K562 (cell line): Measurements from ENCODE around the gene CCDC116. TPM values are rescaled to one million over a fixed set of nuclear protein-coding genes. Genes with fewer than 3 reads are reported as not detected.
A peak's percentile ranks its signal among the peaks of the same experiment; 100 is the strongest.

Experiments used
- ATAC-seq: fragments of 200-7000 bp; cut with Tn5 transposase; 3 replicates; pipeline ENCODE4 v1.9.1; 2020; ENCODE audit warnings: moderate library complexity
- BruUV-seq: library from RNA; stranded (reverse); fragments of 400-500 nt; replicated peaks from 2 replicates; lab custom pipeline; 2021; lab: Mats Ljungman, UMichigan
- CTCF ChIA-PET: fragments of 300-600 bp; formaldehyde crosslinking; extraction: SDS; loops from one replicate; lab custom pipeline; 2021; ENCODE audit warnings: low intra/inter-chr PET ratio; lab: Yijun Ruan, JAX
- POLR2A ChIA-PET: fragments of 300-600, 350-650 bp; sonication (Branson Sonifier 250); formaldehyde crosslinking; extraction: SDS; loops from one replicate; lab custom pipeline; 2021; ENCODE audit warnings: antibody characterized with exemption, inconsistent platforms; lab: Yijun Ruan, JAX
- DNase-seq, 4 experiments: peaks; one replicate each; pipeline versions ENCODE4 v3.0.0 to v3.0.0-alpha.2; 2011 to 2018; ENCODE audit warnings: low spot score in 3 of 4, mixed read lengths in 3 of 4; ENCODE audit errors: extremely low read depth in 1 of 4
- FAIRE-seq: peaks from 2 replicates; lab custom pipeline; 2011; peaks lifted over from hg19 to GRCh38; lab: Jason Lieb, UNC
- H2AFZ ChIP-seq: 2 replicates; pipeline ENCODE4 v1.6.0; 2011; ENCODE audit warnings: low read depth, low read length, control low read depth, inconsistent platforms
- H3K27ac ChIP-seq: fragments of 200-600 bp; 3 replicates; pipeline ENCODE4 v1.8.0; 2011; ENCODE audit warnings: low read depth, mild to moderate bottlenecking, control low read depth, inconsistent platforms, low read length, moderate library complexity, mixed read lengths; ENCODE audit errors: extremely low read depth
- H3K27me3 ChIP-seq, 2 experiments: fragments of 300-600 bp in 1 of 2; 2 replicates in 1 of 2; 3 replicates in 1 of 2; pipeline versions ENCODE4 v1.6.0 to v1.8.0; 2011; ENCODE audit warnings: inconsistent platforms in 2 of 2, low read length in 2 of 2, mild to moderate bottlenecking in 1 of 2, mixed read lengths in 1 of 2, moderate library complexity in 1 of 2; ENCODE audit not compliant: control insufficient read depth in 2 of 2, insufficient read depth in 2 of 2
- H3K36me3 ChIP-seq: fragments of 300-600 bp; 3 replicates; pipeline ENCODE4 v1.8.0; 2011; ENCODE audit warnings: mild to moderate bottlenecking, low read length, inconsistent platforms; ENCODE audit not compliant: control insufficient read depth, insufficient read depth
- H3K4me1 ChIP-seq, 2 experiments: fragments of 200-600 bp in 1 of 2; replicated peaks in 1 of 2; 2 replicates in 1 of 2; 3 replicates in 1 of 2; pipeline versions ENCODE4 v1.5.1 to v1.8.0; 2011; ENCODE audit warnings: inconsistent platforms in 2 of 2, low read length in 2 of 2, mild to moderate bottlenecking in 1 of 2, mixed read lengths in 1 of 2, moderate library complexity in 1 of 2; ENCODE audit not compliant: control insufficient read depth in 2 of 2, insufficient read depth in 2 of 2
- H3K4me2 ChIP-seq: 2 replicates; pipeline ENCODE4 v1.6.1; 2011; ENCODE audit warnings: low read length, control low read depth, inconsistent platforms, mixed read lengths; ENCODE audit not compliant: insufficient read depth
- H3K4me3 ChIP-seq: fragments of 200-600 bp; sonication (generic), shearing (Covaris generic); 2 replicates; pipeline ENCODE4 v1.5.1; 2016; ENCODE audit warnings: control low read depth, inconsistent platforms
- H3K79me2 ChIP-seq: fragments of 200-600 bp; 3 replicates; pipeline ENCODE4 v1.8.0; 2011; ENCODE audit warnings: low read length, inconsistent platforms; ENCODE audit not compliant: control insufficient read depth, insufficient read depth
- H3K9ac ChIP-seq, 2 experiments: 2 replicates each; pipeline versions ENCODE4 v1.6.0 to v1.6.1; 2011; ENCODE audit warnings: low read depth in 2 of 2, low read length in 2 of 2, control low read depth in 1 of 2, inconsistent platforms in 1 of 2, mild to moderate bottlenecking in 1 of 2, mixed read lengths in 1 of 2; ENCODE audit not compliant: insufficient read depth in 1 of 2
- H3K9me1 ChIP-seq: one replicate; pipeline ENCODE4 v1.6.0; 2011; ENCODE audit warnings: inconsistent platforms, mild to moderate bottlenecking, low read length, moderate library complexity; ENCODE audit not compliant: control insufficient read depth, insufficient read depth
- H3K9me3 ChIP-seq: replicated peaks from 2 replicates; pipeline ENCODE4 v1.5.1; 2011; ENCODE audit warnings: low read depth, low read length, inconsistent platforms; ENCODE audit not compliant: control insufficient read depth, insufficient read depth
- H4K20me1 ChIP-seq: replicated peaks from 2 replicates; pipeline ENCODE4 v1.6.1; 2011; ENCODE audit warnings: low read length, inconsistent platforms, mixed read lengths; ENCODE audit not compliant: control insufficient read depth, insufficient read depth
- CAMTA2 ChIP-seq: fragments of 250-450 bp; sonication (Bioruptor Pico); conservative IDR thresholded peaks from 2 replicates; pipeline ENCODE4 v1.5.1; 2022
- CTBP1 ChIP-seq: fragments of 450-650 bp; IDR thresholded peaks from 2 replicates; pipeline ENCODE4 v1.6.1; 2016; ENCODE audit warnings: borderline replicate concordance
- HDAC6 ChIP-seq: IDR thresholded peaks from 2 replicates; pipeline ENCODE4 v1.6.1; 2012; ENCODE audit warnings: low read depth, mild to moderate bottlenecking, control low read depth, inconsistent platforms, low read length, moderate library complexity
- HMG20B ChIP-seq: fragments of 250-450 bp; sonication (Bioruptor Pico); IDR thresholded peaks from 2 replicates; pipeline ENCODE4 v1.5.0; 2021; ENCODE audit warnings: mild to moderate bottlenecking
- KDM5B ChIP-seq: fragments of 200-600 bp; sonication (generic); IDR thresholded peaks from 2 replicates; pipeline ENCODE4 v1.6.1; 2012; ENCODE audit warnings: low read depth, mild to moderate bottlenecking, moderate library complexity, low read length, control low read depth, inconsistent platforms; ENCODE audit not compliant: insufficient replicate concordance
- MAFG ChIP-seq: fragments of 450-650 bp; conservative IDR thresholded peaks from 2 replicates; pipeline ENCODE4 v1.6.1; 2016; ENCODE audit warnings: missing genetic modification characterization, missing compliant biosample characterization
- PHF21A ChIP-seq: fragments of 450-650 bp; IDR thresholded peaks from 2 replicates; pipeline ENCODE4 v1.6.1; 2017; ENCODE audit warnings: low read depth, borderline replicate concordance
- SMC3 ChIP-seq: conservative IDR thresholded peaks from 2 replicates; pipeline ENCODE4 v1.6.1; 2011; ENCODE audit warnings: low read depth, low read length, improper control_type of control experiment; ENCODE audit not compliant: insufficient read depth
- TBL1XR1 ChIP-seq, 2 experiments: IDR thresholded peaks; 2 replicates each; pipeline ENCODE4 v1.6.1; 2012; ENCODE audit warnings: improper control_type of control experiment in 2 of 2, low read length in 2 of 2, mild to moderate bottlenecking in 1 of 2
- ZKSCAN8 ChIP-seq: fragments of 200-800 bp; sonication (Bioruptor generic); IDR thresholded peaks from 2 replicates; pipeline ENCODE4 v1.6.1; 2016; ENCODE audit warnings: missing genetic modification characterization, missing compliant biosample characterization
- ZNF384 ChIP-seq: IDR thresholded peaks from 2 replicates; pipeline ENCODE4 v1.6.1; 2012; ENCODE audit warnings: low read depth, low read length, improper control_type of control experiment
- ZNF586 ChIP-seq: fragments of 450-650 bp; formaldehyde crosslinking; conservative IDR thresholded peaks from 2 replicates; pipeline ENCODE4 v1.4.0; 2020; ENCODE audit warnings: mild to moderate bottlenecking, moderate library complexity
- WGBS: fragments of 100-300 bp; shearing (Covaris generic); methylation state at CpG from one replicate; pipeline ENCODE4 v1.1.6; 2016; ENCODE audit warnings: low coverage, mixed read lengths; ENCODE audit not compliant: insufficient coverage; ENCODE audit errors: missing lambda C conversion rate; 5-methylcytosine and 5-hydroxymethylcytosine counted together
- in situ Hi-C: fragments of 300-500 bp; cut with MboI; formaldehyde crosslinking; loops from 4 replicates; pipeline ENCODE4 v1.15.0; 2018; ENCODE audit warnings: inconsistent platforms, mixed read lengths
- intact Hi-C: fragments of 100-400 bp; cut with micrococcal nuclease; formaldehyde crosslinking; loops from 2 replicates; pipeline ENCODE4 v1.14.2; 2022
- polyA plus RNA-seq, 8 experiments: library from polyadenylated mRNA; depleted of rRNA in 4 of 8; stranded (reverse) in 5 of 8; unstranded in 3 of 8; fragments of >200 nt; fragmentation: Nextera tagmentation in 2 of 8; fragmentation: Illumina TruSeq in 1 of 8; extraction: Ambion mirVana in 2 of 8; extraction: Trizol in 1 of 8; gene quantifications; 2 replicates each; pipeline versions ENCODE4 v1.2.1 to v1.2.3, GENCODE V29; 2011 to 2014; ENCODE audit warnings: inconsistent platforms in 1 of 8, missing spikeins in 1 of 8
- total RNA-seq, 7 experiments: library from RNA; depleted of rRNA in 6 of 7; stranded (reverse); fragments of >200 nt in 6 of 7; fragmentation: Illumina TruSeq in 2 of 7; extraction: Trizol in 2 of 7; gene quantifications; 2 replicates each; pipeline versions ENCODE4 v1.2.1 to v1.2.3, GENCODE V29; 2011 to 2021; ENCODE audit warnings: low replicate concordance in 1 of 7
- TF ChIP-seq, protein P1 (sequence below): sonication (generic); formaldehyde crosslinking; IDR thresholded peaks from 2 replicates; pipeline ENCODE4 v1.8.1; 2023; ENCODE audit warnings: mild to moderate bottlenecking, missing genetic modification reagents

The CCDC116 gene
- total and polyA plus RNA-seq, 9 of the 15 experiments (the other 6 are each of a cell fraction or from before 2014, with no cell fraction given) = 1.6 to 11.3 (median 4.7) TPM

DNA sequence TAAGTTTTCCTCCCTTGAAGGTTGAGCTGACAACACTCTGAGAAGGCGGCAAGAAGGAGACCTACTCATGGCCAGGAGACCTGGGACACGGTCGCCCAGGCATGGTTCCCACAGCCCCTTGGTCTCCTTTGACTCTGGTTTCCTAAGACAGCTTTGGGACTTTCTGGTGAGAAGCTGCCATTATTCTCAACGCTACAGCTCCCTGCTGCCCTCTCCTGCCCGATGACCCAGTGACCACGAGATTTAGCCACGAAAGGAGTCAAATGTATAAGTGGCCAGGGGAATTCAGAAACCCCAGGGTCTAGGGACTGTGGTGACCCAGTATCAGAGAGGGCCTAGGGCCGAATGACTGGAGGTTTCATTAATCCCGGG lies 8.8 kb downstream of the CCDC116 start:
- Histone ChIP-seq H3K4me1 (peaks cover 29 to 60% of the 10 kb centered on the region in 2 experiments), H3K9me1 (peaks cover 14% of the 10 kb centered on the region), H2AFZ (peak overlapping the region; percentile 97), H3K27ac (peak overlapping the region; percentile 83), H3K4me3 (peak overlapping the region; percentile 59), H3K79me2 (peaks cover 32% of the 10 kb centered on the region), H3K9me3 (no peaks in the 10 kb centered on the region), H3K9ac (peak overlapping the region; percentile 92), H3K36me3 (peaks cover 28% of the 10 kb centered on the region), H4K20me1 (peaks cover 17% of the 10 kb centered on the region), H3K4me2 (peak overlapping the region; percentile 95), H3K27me3 (no peaks in the 10 kb centered on the region; a peak in 1 of 5 replicates)
- in situ Hi-C loops (loop anchor here (5.0 to 25.0 kb wide), 3 partner anchors 104 to 504 kb away; no protein-coding TSS in a partner anchor), intact Hi-C loops (loop anchor here (1.0 kb wide), 3 partner anchors 9 to 47 kb away; partner anchors contain the start of genes CCDC116 and PPIL2)
- CTCF ChIA-PET = interaction anchor here (0.5 to 8.8 kb wide), 10 partner anchors 11 to 864 kb away, joined by 3 to 99 read pairs (median 5); partner anchors contain the start of genes CCDC116 and YDJC
- FAIRE-seq (no peak), DNase-seq (peak; percentile 90 to 98 (median 92)), ATAC-seq (peak; percentile 67)
- TSS peak; percentile 96 for BruUV-seq
- 1% methylated on average over 9 of the region's 9 CpGs for WGBS
- POLR2A ChIA-PET = interaction anchor here (0.6 to 76.8 kb wide), 35 partner anchors 18 to 1447 kb away, joined by 3 to 4622 read pairs (median 4); partner anchors contain the start of genes CCDC116, MAPK1, PPIL2 and SDF2L1
- no peak for TF ChIP-seq ZNF586 (CRISPR knock-in tag)
- no peak for TF ChIP-seq CTBP1
- peak; percentile 46; the same call in 1 of the 2 replicates for TF ChIP-seq ZNF384
- TF ChIP-seq HDAC6 = peak; percentile 89; the same call in 1 of the 2 replicates
- TF ChIP-seq, protein P1, sequence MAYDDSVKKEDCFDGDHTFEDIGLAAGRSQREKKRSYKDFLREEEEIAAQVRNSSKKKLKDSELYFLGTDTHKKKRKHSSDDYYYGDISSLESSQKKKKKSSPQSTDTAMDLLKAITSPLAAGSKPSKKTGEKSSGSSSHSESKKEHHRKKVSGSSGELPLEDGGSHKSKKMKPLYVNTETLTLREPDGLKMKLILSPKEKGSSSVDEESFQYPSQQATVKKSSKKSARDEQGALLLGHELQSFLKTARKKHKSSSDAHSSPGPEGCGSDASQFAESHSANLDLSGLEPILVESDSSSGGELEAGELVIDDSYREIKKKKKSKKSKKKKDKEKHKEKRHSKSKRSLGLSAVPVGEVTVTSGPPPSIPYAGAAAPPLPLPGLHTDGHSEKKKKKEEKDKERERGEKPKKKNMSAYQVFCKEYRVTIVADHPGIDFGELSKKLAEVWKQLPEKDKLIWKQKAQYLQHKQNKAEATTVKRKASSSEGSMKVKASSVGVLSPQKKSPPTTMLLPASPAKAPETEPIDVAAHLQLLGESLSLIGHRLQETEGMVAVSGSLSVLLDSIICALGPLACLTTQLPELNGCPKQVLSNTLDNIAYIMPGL (CRISPR knock-in tag) = no peak
- TF ChIP-seq TBL1XR1 (IDR thresholded peaks at IDR 0.05; ENCODE audit: low read length in 2 of 2) = peak; percentile 47 to 77; a peak in 2 of 4 replicates
- no peak for TF ChIP-seq PHF21A
- TF ChIP-seq HMG20B (CRISPR knock-in tag) = no peak
- TF ChIP-seq ZKSCAN8 = no peak
- no peak for TF ChIP-seq CAMTA2
- peak; percentile 84 for TF ChIP-seq SMC3
- no peak for TF ChIP-seq MAFG (tag)
- peak; percentile 79 for TF ChIP-seq KDM5B
